ENCODE data around the gene SMYD1.

The SMYD1 gene

DNA sequence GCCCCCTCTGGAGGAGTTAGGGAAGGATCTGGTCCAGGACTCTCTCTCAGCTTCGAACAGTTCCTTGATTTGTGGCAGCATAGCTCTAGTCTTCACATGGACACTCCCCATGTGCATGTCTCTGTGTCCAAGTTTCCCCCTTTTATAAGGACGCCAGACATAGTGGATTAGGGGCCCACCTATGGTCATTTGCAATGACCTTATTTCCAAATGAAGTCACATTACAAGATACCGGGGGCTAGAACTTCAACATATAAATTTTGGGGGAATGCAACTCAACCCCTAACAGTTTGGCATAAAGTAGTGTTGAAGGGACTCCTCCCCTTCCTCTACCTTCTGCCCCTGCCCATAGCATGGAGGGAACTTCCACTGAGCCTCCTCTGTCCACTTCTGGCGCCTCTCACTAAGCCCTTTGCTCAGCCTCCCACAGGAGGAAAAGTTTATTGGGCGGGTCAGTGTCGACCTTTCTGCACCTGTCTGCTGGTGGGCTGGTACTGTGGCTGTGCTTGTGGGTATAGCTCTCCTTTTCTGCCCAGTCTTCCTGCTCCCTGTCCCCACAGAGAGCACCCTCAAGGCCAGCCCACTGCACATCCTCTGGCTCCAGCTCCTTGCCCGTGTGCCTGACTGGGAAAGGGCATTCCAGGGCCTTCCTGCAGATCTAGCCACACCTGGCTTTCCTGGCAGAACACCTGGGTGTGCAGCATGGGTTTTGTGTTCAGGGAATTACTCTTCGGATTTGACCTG, 54.7 kb downstream of the SMYD1 start:
- DNase-seq (ENCODE audit: low spot score): no peak

DNA sequence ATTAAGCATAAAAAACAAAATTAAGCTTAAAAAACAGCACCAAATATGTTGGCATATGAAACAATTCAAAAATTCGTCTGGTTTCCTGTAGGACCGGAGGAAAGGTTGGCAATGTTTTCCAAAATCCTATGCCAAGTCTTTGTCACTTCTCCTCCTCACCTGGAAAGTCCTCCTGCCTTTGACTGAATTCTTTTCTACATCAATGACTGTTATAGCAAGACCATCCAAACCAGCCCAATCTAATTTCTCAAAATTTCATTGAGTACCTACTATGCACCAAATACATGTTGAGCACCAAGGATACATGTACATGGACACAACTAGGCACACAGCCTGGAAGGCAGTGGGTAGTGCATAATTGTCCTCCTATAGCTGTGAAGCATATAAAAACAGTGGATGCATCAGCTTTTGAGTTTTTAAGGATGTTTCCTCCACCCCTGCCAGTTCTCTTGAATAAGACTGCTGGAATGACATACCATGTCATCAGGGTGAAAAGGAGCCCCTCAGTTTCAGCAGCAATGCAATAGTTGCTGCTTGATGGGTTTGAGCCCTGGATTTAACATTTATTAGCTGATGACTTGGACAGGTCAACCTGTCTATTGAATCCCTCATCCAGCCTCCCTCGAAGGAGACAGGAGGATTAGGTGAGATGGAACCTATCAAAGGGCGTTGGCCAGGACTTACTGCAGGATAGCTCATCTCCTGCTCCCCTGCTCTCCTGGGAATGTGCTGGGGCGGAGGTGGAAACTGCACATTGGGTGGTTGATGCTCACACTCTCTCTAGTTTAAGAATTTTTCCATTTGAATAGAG, 55.7 kb downstream of the SMYD1 start:
- no peak for DNase-seq (ENCODE audit: low spot score)

DNA sequence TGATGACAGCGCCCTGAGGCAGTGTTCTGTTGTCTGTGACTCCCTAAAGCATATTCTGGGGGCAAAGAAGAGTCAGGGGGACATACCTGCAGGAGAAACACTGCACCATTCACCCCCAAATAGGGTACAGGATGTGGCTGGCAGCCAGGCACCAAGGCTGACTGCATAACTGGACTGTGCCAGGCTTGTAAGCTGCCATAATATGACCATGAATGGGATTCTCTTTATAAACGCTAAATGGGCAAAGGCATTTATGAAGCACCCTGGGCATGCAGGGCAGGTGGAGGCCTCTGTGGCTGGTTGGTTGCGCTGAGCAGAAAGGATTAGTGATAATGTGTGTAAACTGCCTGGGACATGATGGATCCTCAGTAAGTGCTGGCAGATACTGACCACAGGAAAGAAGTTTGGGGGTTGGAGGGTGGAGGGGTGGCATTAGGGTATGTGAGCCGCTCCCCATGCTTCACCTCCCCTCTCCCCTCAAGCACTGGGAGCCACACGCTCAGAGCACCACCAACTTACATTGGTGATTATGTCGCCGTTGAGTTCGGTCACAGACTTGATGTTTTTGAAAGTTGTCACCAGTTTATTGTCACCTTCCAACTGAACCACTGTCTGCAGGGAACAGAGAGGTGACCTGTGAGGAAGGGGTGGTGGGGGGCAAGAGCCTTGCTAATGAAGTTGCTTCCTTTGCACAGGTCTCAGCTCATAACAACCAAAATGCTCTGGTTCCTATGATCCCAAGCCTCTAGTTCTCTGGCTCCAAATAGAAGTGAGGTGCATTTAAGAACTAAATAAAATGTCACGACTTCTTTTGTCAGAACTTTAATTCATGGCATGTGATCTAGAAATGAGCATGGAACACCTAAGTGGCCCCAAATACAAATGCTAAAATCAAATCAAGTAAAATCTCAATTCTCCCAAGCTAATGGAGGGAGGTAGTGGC, 56.6 kb downstream of the SMYD1 start:
- DNase-seq (ENCODE audit: low spot score): no peak

GRCh38 chr2:88125344-88125923, 57.8 kb downstream of the SMYD1 start:
- DNase-seq (ENCODE audit: low spot score): no peak

DNA sequence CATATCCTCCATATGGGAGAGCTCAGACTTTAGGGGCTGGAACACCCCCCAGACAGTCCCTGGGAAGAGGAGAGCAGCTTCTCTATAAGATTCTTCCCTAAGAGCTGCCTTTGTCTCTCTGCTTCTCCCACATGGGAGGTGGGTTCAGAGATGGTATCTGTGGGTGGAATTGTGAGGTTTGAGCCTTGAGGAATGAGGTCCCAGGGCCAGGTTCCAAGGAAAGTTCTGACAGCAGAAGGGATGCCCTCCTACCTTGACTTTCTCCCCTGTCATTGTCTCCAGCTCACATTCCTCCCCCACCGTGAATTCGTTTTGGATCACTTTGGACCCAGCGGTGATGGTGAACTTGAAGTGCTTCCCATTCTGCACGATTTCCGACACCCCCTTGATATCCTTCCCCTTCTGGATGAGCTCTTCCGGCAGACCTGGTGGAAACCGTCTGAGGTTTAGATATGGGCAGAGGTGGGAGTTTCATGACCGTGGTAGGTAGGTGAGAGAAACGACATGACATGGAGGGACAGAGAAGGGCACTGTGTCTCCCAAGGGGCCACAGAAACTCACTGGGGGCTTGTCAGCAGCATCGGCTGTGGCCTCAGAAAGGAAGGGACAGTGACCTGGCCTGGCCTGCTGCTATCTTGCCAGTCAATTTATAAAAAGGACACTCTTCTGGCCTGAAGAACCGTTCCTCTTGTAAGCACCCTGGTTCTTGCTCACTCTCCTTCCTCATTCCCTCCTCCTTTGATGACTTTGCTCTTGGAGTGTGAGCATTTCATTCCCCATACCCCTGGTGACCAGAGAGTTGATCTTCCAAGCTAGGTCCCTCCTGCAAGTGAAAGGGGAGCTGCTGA, 58.5 kb downstream of the SMYD1 start:
- DNase-seq (ENCODE audit: low spot score): no peak

GRCh38 chr2:88126772-88127637, 59.4 kb downstream of the SMYD1 start:
- DNase-seq (ENCODE audit: low spot score): no peak

GRCh38 chr2:88127638-88127887, 59.9 kb downstream of the SMYD1 start:
- no peak for DNase-seq (ENCODE audit: low spot score)

DNA sequence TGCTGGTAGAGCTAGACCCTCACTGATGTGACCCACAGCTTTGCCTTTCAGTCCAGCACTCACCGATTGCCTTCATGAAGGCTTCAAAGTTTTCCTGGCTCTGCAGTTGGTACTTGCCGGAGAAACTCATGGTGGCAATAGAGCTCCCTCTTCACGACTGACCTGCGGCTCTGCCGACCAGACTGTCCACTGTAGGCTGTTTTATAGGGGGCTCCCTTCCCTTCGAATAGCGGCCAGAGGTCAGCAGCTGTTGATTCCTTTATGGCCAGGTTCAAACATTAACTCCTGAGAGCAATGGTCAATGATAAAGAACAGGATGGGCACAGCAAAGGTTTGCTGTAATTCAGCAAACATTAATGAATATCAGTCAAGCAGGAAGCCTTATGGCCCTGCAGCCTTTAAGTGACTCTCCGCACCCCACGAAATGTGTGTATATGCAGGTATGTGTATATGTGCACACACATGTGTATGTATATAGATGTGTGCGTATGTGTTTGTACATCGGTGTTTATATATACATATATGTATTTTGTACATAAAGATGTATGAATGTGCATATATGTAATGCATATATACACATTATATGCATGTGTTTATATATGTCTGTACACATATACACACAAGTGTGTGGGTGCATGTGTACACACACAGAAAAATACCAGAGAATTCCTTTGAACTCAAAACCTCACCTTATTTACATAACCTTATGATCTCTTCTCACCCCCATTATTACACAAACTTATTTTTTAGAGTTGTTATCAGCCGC, 60.4 kb downstream of the SMYD1 start, which contains the start of gene FABP1:
Gene FABP1 (minus strand): TSS at position 175 of the 766 bp plus-strand sequence. CDS start 45 bp downstream, at position 130.
- DNase-seq (ENCODE audit: low spot score): no peak

GRCh38 chr2:88128654-88129312, 61.2 kb downstream of the SMYD1 start:
- DNase-seq (ENCODE audit: low spot score): no peak

DNA sequence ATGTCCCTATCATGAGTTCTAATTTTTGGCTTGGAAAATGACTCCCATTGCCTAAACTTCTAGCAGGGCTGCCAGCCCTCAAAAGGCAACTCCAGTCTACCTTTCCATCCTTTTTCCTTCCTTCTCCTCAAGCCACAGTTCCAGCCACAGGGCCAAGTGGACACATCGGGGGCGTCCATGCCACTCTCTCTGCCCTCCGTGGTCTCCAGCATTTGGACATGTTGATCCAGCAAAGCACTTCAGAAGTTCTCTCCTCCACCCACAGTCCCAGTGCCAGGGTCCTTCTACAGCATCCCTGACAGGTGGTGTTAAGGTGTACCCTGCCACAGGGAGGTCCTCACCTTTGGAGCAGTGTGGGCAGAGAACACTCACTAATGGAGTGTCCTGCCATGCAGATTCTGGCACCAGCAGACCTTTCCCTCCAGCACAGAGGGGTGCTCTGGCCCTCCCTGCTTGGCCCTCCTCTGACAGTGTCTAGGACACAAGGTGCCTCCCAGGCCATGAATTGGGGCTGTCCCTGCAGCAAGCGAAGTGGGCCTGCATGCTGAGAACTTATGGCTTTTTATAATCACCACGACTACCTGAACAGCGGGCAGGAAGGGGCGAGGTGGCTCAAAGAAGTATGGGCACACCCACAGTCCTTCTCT, 61.8 kb downstream of the SMYD1 start:
- DNase-seq (ENCODE audit: low spot score): no peak

DNA sequence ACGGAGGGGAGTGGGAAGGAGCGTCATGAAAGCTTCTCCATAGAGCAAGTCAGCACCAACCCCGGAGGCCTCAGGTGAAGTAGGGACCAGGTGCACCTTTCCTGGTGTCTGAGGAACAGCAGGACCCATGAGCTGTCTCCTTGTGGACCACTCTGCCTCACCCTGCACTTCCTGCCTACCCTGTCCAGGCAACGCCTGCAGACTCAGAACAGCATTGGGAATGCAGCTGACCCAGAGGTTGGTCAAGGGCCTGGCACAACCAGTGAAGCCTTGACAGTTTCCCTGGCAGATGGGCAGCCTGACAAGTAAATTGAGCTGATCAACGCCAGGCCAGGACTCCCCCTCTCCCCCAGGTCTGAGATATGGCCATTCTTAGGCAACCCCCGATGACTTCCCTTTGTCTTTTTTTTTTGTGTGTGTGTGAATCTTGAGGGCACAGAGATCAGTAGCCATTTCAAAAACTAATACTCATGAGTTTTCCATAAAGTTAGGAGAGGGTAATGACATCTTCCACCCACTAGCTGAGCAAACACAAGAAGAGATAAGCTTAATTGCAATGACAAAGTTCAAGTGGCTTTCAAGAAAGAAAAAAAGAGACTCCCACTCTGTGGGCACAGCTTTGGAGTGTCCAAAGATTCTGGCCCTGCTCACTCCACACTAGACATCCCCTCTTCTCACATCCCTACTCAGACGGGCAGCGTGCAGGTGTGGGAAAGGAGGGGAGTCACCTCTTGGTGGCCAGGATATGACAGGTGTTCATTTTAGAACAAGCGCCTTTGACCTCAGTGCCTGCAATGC, 63.8 kb downstream of the SMYD1 start:
- no peak for DNase-seq (ENCODE audit: low spot score)

DNA sequence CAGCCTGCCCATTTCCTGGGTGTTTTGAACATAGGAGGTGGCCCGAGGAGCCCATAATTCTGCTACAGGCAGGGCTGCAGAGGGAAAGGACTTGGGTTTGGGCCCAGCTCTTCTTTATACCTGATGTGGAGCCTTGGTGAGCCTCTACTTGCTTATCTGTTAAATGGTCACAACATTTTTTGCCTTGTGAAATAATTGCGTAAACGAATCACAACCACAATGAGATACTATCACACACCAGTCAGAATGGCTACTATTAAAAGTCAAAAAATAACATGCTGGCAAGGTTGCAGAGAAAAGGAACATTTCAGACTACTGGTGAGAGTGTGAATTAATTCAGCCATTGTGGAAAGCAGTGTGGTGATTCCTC, 64.4 kb downstream of the SMYD1 start:
- no peak for DNase-seq (ENCODE audit: low spot score)

- DNase-seq (ENCODE audit: low spot score): no peak
These were observed 66.2 kb downstream of the SMYD1 start for GRCh38 chr2:88133875-88134274.

- DNase-seq (ENCODE audit: low spot score): no peak
These were observed 69.2 kb downstream of the SMYD1 start for GRCh38 chr2:88136817-88137216.

DNA sequence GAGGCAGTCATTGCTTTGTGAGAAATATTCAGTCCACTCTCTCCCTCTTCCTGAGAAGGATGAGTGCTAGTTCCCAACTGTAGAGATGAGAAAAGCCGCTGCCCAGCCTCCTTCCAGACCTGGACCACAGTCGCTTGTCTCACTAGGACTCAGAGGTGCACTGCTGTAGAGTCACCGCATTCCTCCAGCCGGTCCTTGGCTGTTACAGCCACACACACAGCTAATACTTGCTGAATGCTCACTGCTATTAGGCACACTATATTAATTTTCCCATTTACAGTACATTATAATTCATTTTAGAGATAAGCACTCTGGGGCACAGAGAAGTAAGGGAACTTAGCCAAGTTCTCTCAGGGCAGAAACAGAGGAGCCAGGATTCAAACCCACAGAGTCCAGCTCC, 70.2 kb downstream of the SMYD1 start:
- no peak for DNase-seq (ENCODE audit: low spot score)

DNA sequence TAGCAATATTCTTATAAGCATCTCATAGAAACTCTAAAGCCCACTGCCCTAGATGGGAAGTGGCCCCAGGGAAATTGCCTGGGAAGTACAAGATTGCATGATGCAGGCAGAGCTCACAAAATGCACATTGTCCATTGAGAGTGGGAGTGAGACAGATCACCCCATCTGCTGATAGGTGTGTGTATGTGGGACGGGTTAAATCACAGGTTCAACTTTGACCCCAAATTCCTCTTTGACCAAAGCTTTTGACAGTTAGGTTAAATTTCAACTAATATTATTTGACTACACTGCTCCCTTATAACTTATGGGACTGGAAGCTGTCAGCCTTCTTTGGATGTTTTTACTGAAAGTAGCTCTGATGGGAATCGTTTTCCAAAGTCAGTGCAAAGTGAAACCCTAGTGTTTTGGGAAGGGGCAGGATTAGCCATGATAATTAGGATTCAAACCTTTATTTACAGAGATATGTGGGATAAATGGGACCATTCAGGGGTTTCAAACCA, 71.6 kb downstream of the SMYD1 start:
- DNase-seq (ENCODE audit: low spot score): no peak

DNA sequence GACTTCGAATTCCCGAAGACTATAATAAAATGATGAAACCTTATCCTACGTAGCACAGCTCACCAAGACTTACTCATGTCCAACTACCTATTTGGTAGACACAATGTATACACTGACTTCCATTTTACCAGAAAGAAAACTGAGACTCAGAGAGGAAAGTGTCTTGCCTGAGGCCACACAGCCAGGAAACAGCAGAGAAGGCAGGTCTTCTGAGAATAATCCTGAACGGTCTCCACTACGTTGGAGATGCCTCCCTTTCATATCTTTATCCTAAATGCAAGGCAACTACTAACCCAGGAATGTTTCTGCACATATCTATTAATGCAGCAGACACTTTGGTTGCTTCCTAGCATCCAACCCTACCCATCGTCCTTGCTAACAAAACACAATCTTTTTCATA, 72.2 kb downstream of the SMYD1 start:
- DNase-seq (ENCODE audit: low spot score): no peak
